ENCODE results near the gene GOT1. TPM values are rescaled to one million over a fixed set of nuclear protein-coding genes. Genes with fewer than 3 reads are reported as not detected.

The GOT1 gene
- total RNA-seq, 1 experiment from 2014 or later, result 56.8 TPM

DNA sequence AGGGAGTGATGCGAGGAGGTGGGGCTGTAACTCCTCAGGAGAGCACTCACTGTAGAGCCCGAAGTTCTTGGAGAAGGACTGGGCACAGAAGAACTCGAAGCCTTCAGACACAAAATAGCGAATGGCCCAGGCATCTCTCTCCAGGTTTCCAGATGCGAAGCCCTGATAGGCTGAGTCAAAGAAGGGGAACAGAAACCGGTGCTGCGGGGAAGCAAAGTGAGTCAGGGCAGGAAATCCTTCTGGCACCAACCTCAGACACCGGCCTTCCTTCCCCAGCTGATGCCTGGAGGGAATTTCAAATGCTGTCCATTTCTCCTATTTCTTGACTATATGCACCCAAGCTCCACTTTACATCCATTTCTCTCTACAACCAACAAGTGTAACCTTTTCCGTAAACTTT is 26.8 kb downstream of the GOT1 start (continued):
- TF ChIP-seq, protein P1, sequence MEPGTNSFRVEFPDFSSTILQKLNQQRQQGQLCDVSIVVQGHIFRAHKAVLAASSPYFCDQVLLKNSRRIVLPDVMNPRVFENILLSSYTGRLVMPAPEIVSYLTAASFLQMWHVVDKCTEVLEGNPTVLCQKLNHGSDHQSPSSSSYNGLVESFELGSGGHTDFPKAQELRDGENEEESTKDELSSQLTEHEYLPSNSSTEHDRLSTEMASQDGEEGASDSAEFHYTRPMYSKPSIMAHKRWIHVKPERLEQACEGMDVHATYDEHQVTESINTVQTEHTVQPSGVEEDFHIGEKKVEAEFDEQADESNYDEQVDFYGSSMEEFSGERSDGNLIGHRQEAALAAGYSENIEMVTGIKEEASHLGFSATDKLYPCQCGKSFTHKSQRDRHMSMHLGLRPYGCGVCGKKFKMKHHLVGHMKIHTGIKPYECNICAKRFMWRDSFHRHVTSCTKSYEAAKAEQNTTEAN (CRISPR knock-in tag; IDR thresholded peaks at IDR 0.05), result no peak
- no peak for TF ChIP-seq ZNF317 (CRISPR knock-in tag; IDR thresholded peaks at IDR 0.05; ENCODE audit: borderline replicate concordance, low read depth)
- no peak for TF ChIP-seq RELA (CRISPR knock-in tag; IDR thresholded peaks at IDR 0.05; ENCODE audit: borderline replicate concordance)
- TF ChIP-seq ETV6 (CRISPR knock-in tag; IDR thresholded peaks at IDR 0.05), result no peak
- TF ChIP-seq IRF2 (CRISPR knock-in tag; IDR thresholded peaks at IDR 0.05; ENCODE audit: borderline replicate concordance, low read depth), result no peak
- TF ChIP-seq EMX1 (CRISPR knock-in tag; IDR thresholded peaks at IDR 0.05), result no peak
- no peak for TF ChIP-seq TP53 (CRISPR knock-in tag; IDR thresholded peaks at IDR 0.05)
- no peak for TF ChIP-seq ZMAT4 (CRISPR knock-in tag; IDR thresholded peaks at IDR 0.05)

- CTCF ChIA-PET, result no interaction called here
- H3K36me3 Mint-ChIP-seq, result peaks cover 47% of the 10 kb centered on the region
Measured at GRCh38 chr10:99399664-99400063, 30.8 kb downstream of the GOT1 start.

More at GRCh38 chr10:99399664-99400063, 30.8 kb downstream of the GOT1 start:
- H3K27me3 Mint-ChIP-seq (ENCODE audit: low read depth), result no peaks in the 10 kb centered on the region
- TF ChIP-seq ZNF416 (CRISPR knock-in tag; IDR thresholded peaks at IDR 0.05), result no peak
- TF ChIP-seq, protein P2, sequence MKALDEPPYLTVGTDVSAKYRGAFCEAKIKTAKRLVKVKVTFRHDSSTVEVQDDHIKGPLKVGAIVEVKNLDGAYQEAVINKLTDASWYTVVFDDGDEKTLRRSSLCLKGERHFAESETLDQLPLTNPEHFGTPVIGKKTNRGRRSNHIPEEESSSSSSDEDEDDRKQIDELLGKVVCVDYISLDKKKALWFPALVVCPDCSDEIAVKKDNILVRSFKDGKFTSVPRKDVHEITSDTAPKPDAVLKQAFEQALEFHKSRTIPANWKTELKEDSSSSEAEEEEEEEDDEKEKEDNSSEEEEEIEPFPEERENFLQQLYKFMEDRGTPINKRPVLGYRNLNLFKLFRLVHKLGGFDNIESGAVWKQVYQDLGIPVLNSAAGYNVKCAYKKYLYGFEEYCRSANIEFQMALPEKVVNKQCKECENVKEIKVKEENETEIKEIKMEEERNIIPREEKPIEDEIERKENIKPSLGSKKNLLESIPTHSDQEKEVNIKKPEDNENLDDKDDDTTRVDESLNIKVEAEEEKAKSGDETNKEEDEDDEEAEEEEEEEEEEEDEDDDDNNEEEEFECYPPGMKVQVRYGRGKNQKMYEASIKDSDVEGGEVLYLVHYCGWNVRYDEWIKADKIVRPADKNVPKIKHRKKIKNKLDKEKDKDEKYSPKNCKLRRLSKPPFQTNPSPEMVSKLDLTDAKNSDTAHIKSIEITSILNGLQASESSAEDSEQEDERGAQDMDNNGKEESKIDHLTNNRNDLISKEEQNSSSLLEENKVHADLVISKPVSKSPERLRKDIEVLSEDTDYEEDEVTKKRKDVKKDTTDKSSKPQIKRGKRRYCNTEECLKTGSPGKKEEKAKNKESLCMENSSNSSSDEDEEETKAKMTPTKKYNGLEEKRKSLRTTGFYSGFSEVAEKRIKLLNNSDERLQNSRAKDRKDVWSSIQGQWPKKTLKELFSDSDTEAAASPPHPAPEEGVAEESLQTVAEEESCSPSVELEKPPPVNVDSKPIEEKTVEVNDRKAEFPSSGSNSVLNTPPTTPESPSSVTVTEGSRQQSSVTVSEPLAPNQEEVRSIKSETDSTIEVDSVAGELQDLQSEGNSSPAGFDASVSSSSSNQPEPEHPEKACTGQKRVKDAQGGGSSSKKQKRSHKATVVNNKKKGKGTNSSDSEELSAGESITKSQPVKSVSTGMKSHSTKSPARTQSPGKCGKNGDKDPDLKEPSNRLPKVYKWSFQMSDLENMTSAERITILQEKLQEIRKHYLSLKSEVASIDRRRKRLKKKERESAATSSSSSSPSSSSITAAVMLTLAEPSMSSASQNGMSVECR (CRISPR knock-in tag; IDR thresholded peaks at IDR 0.05; ENCODE audit: borderline replicate concordance), result no peak
- TF ChIP-seq FOXP1 (CRISPR knock-in tag; IDR thresholded peaks at IDR 0.05; ENCODE audit: borderline replicate concordance), result no peak
- no peak for TF ChIP-seq NFATC4 (CRISPR knock-in tag; IDR thresholded peaks at IDR 0.05)
- TF ChIP-seq ZNF396 (CRISPR knock-in tag; IDR thresholded peaks at IDR 0.05; ENCODE audit: borderline replicate concordance), result no peak
- no peak for TF ChIP-seq MLX (CRISPR knock-in tag; IDR thresholded peaks at IDR 0.05)
- TF ChIP-seq SOX15 (CRISPR knock-in tag; IDR thresholded peaks at IDR 0.05), result no peak
- TF ChIP-seq EMX1 (CRISPR knock-in tag; IDR thresholded peaks at IDR 0.05), result no peak
- TF ChIP-seq RELA (CRISPR knock-in tag; IDR thresholded peaks at IDR 0.05; ENCODE audit: borderline replicate concordance), result no peak
- no peak for TF ChIP-seq TEAD1 (CRISPR knock-in tag; IDR thresholded peaks at IDR 0.05)
- no peak for TF ChIP-seq TCF7 (CRISPR knock-in tag; IDR thresholded peaks at IDR 0.05; ENCODE audit: low read depth)
- TF ChIP-seq ZNF219 (CRISPR knock-in tag; IDR thresholded peaks at IDR 0.05; ENCODE audit: borderline replicate concordance), result no peak
- TF ChIP-seq E2F1 (CRISPR knock-in tag; IDR thresholded peaks at IDR 0.05), result no peak
- TF ChIP-seq, protein P3, sequence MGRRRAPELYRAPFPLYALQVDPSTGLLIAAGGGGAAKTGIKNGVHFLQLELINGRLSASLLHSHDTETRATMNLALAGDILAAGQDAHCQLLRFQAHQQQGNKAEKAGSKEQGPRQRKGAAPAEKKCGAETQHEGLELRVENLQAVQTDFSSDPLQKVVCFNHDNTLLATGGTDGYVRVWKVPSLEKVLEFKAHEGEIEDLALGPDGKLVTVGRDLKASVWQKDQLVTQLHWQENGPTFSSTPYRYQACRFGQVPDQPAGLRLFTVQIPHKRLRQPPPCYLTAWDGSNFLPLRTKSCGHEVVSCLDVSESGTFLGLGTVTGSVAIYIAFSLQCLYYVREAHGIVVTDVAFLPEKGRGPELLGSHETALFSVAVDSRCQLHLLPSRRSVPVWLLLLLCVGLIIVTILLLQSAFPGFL (CRISPR knock-in tag; IDR thresholded peaks at IDR 0.05; ENCODE audit: borderline replicate concordance), result no peak
- TF ChIP-seq, protein P4, sequence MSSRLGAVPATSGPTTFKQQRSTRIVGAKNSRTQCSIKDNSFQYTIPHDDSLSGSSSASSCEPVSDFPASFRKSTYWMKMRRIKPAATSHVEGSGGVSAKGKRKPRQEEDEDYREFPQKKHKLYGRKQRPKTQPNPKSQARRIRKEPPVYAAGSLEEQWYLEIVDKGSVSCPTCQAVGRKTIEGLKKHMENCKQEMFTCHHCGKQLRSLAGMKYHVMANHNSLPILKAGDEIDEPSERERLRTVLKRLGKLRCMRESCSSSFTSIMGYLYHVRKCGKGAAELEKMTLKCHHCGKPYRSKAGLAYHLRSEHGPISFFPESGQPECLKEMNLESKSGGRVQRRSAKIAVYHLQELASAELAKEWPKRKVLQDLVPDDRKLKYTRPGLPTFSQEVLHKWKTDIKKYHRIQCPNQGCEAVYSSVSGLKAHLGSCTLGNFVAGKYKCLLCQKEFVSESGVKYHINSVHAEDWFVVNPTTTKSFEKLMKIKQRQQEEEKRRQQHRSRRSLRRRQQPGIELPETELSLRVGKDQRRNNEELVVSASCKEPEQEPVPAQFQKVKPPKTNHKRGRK (CRISPR knock-in tag; IDR thresholded peaks at IDR 0.05; ENCODE audit: borderline replicate concordance), result no peak
- TF ChIP-seq, protein P5, sequence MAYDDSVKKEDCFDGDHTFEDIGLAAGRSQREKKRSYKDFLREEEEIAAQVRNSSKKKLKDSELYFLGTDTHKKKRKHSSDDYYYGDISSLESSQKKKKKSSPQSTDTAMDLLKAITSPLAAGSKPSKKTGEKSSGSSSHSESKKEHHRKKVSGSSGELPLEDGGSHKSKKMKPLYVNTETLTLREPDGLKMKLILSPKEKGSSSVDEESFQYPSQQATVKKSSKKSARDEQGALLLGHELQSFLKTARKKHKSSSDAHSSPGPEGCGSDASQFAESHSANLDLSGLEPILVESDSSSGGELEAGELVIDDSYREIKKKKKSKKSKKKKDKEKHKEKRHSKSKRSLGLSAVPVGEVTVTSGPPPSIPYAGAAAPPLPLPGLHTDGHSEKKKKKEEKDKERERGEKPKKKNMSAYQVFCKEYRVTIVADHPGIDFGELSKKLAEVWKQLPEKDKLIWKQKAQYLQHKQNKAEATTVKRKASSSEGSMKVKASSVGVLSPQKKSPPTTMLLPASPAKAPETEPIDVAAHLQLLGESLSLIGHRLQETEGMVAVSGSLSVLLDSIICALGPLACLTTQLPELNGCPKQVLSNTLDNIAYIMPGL (CRISPR knock-in tag; IDR thresholded peaks at IDR 0.05), result no peak
- TF ChIP-seq HMGA2 (CRISPR knock-in tag; IDR thresholded peaks at IDR 0.05), result no peak
- no peak for TF ChIP-seq MYBL2 (CRISPR knock-in tag; IDR thresholded peaks at IDR 0.05)
- ATAC-seq, result no peak
- H3K4me3 Mint-ChIP-seq, result no peak overlapping the region
- no peak overlapping the region for H3K27ac Mint-ChIP-seq
- no peak for DNase-seq (ENCODE audit: low spot score)
- H3K4me1 Mint-ChIP-seq, result peaks cover 19% of the 10 kb centered on the region
- H3K9me3 Mint-ChIP-seq, result no peaks in the 10 kb centered on the region
- POLR2A ChIA-PET, result no interaction called here
